GM18507 (cell line): ENCODE results near the gene TRAF3IP1.

Experiments used
- DNase-seq: peaks from one replicate; pipeline ENCODE4 v3.0.0; 2011; ENCODE audit warnings: low read depth; ENCODE audit not compliant: insufficient read length; ENCODE audit errors: extremely low spot score
- FAIRE-seq: peaks from 2 replicates; lab custom pipeline; 2011; peaks lifted over from hg19 to GRCh38; lab: Jason Lieb, UNC

TRAF3IP1 gene

DNA sequence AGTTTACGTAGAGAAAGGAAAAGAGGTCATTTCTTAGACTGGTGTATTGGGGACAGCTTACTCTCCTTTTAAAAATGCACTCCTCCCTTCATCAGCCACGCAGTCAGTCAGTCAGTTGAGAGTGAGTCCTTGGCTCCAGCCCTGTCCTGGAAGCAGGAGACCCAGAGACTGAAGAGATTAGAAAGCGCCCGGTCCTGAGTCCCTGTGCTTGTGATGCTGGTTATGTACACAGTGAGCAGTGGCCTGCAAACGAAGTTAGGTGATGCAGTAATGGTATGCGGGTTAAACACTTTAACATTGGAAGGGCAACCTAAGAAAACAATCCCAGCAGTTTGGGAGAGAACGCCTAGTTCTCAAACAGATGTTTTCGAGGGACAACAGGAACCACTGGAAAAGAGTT is 100.1 kb downstream of the TRAF3IP1 start:
- DNase-seq (no peak), FAIRE-seq (no peak)

DNA sequence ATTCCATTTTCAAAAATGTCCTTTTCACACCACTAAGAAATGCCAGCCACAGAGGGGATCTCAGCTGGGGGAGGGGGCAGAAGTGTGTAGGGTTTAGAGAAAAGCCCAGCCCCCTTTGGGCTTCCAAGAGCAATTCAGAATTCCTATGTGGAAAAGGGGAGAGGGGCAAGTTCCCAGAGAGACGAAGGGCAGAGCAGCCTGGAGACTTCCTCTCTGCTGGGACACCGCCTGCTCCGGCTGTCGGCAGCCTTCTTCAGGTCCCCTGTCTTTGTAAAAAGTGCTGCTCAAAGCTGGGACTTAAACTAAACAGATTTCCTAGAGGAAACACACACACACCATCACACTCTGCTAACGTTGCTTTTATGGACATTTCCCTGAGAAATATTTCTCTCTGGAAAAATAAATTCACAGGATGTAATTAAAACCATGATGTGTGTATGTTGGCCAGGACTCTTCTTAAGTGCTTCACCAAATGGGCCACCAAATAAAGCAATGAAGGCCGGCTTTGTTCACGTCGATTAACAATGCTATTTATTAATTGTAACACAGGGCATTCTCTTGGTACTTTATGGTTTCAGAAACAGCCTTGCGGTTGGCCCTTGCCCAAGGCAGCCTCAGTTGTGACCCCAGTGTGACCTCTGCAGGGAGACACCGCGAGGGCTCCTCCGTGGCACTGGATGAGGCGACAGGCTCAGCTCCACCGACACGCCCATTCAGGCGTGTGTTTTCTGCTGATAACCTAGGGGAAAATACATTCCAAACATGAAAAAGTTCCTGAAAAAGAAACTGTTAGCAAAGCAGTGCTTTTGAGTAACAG is 100.8 kb downstream of the TRAF3IP1 start:
- no peak for DNase-seq
- no peak for FAIRE-seq

DNA sequence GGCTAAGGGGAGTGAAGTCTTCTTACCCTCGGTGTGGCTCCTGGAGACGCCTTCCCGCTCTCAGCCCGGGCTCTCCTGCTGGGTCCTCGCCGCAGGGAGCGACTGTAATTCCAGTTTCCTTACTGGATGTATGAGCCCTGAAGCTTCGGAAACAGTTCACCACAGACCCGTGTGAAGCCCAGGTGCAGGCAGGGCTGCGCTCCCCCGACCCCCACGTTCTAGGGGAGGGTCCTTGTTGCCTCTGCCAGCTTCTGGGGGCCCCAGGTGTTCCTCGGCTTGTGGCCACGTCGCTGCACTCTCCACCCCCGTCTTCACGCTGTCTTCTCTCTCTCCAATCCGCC is 101.3 kb downstream of the TRAF3IP1 start:
- no peak for DNase-seq
- FAIRE-seq = no peak

DNA sequence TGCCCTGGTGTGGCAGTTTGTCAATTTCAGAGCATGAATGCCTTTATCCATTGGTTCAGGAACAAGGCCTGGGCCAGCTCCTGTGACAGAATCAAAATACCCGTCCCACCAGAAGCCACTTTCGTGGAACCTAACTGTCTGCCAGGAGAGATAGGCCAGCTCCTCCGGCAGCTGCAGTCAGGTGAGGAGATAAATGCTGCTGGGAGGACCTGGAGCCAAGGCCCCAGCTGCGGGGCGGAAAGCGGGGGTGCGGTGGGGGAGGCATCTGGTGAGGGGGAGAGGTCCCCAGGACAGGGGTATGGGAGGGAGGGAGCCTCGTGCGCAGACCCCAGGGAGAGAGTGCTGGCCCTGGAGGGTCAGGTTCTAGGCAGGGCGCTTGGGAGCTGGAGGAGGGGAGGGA is 102.0 kb downstream of the TRAF3IP1 start:
- FAIRE-seq (no peak), DNase-seq (no peak)

DNA sequence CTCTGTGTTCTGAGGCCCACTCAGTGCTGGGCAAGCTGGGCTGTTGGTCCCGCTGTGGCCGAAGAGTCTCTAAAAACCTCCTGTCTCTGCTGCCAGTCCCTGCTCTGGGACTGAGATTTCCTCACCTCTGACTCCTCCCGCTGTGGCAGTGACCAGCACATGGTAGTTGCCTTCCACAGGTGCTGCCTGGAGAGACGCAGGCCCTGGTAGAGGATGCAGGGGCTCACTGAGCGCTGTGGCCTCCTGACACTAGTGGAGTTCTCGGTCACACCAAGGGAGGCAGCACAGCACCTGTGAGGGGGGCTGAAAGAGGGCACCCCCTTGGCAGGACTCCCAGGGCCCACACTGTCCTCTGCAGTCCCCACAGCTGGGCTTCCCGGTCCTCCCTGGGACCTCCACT is 102.6 kb downstream of the TRAF3IP1 start:
- DNase-seq (no peak), FAIRE-seq (no peak)

DNA sequence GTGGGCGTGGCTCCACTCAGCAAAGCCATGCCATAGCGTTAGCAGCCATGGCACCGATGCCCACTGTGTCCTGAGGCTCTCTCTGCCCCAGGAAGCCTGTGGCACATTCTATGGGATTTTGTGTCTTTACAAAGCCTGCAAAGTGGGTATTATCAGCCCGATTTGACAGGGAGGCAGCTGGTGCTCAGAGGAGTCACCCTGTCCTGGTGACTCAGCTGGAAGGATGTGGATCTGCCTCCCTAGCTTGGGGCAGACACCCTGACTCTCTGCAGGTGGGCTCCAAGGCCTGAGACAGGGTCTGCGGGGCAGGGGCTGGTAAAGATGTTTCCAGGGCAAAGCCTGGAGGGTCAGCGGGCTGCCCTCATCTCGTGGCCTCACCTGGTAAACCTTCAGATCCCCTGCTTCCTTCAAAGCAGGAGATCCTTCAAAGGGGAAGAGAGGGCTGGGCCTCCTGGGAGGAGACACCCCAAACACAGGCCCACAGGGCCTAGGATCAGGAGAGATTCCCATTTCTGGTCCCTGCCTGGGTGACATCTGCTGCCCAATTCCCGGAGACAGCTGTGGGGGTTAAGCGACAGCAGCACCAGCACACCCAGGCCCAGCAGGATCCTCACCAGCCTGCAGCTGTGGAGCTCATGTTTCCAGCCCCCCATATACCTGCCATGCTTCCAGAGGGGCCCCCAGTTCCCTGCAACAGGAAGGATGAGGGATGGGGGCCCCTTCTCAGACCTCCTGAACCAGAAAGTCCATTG is 103.4 kb downstream of the TRAF3IP1 start:
- no peak for DNase-seq

GRCh38 chr2:238424313-238424700 is 104.0 kb downstream of the TRAF3IP1 start:
- DNase-seq = no peak
- no peak for FAIRE-seq

More for the DNA sequence above, 103.4 kb downstream of the TRAF3IP1 start:
- no peak for FAIRE-seq

- FAIRE-seq = no peak
Observed at GRCh38 chr2:238425505-238425978, 105.2 kb downstream of the TRAF3IP1 start.

GRCh38 chr2:238425979-238426567 is 105.8 kb downstream of the TRAF3IP1 start:
- DNase-seq (no peak), FAIRE-seq (peak; percentile 31)

More at GRCh38 chr2:238425505-238425978, 105.2 kb downstream of the TRAF3IP1 start:
- DNase-seq = no peak

- peak; percentile 84 for FAIRE-seq
- DNase-seq = peak; percentile 81
Observed at GRCh38 chr2:238426568-238427434, 106.5 kb downstream of the TRAF3IP1 start, which contains the start of gene ASB1. Gene ASB1 (plus strand): TSS chr2:238426927. CDS start chr2:238427071, 144 bp downstream.

GRCh38 chr2:238427435-238428162 is 107.3 kb downstream of the TRAF3IP1 start:
- FAIRE-seq = no peak
- DNase-seq = no peak

- FAIRE-seq (no peak), DNase-seq (no peak)
Observed at GRCh38 chr2:238428866-238429265, 108.5 kb downstream of the TRAF3IP1 start.

DNA sequence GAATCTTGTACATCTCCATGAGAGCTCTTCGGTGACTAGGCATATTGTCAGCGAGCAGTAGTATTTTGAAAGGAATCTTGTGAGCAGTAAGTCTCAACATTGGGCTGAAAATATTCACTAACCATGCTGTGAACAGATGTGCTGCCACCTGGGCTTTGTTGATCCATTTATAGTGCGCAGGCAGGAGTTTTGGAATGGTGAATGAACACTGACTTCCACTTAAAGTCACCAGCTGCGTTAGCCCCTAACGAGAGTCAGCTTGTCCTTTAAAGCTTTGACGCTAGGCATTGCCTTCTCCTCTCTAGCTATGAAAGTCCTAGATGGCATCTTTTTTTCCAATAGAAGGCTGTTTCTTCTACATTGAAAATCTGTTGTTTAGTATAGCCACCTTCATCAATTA is 110.5 kb downstream of the TRAF3IP1 start:
- DNase-seq (no peak), FAIRE-seq (no peak)

GRCh38 chr2:238431456-238431855 is 111.1 kb downstream of the TRAF3IP1 start:
- DNase-seq = no peak
- FAIRE-seq = no peak

- DNase-seq (no peak), FAIRE-seq (no peak)
Observed at GRCh38 chr2:238433300-238433915, 113.1 kb downstream of the TRAF3IP1 start.

GRCh38 chr2:238433941-238434845 is 113.9 kb downstream of the TRAF3IP1 start:
- DNase-seq (no peak), FAIRE-seq (no peak)
